ENCODE data around the gene MACO1.

The MACO1 gene

GRCh38 chr1:25527946-25528595 is 97.4 kb downstream of the MACO1 start:
- H3K27me3 ChIP-seq (ENCODE audit: control insufficient read depth, insufficient read depth, low read length), result no peaks in the 10 kb centered on the region
- H3K4me3 ChIP-seq (ENCODE audit: low read depth, low read length), result no peak overlapping the region
- no peaks in the 10 kb centered on the region for H3K4me1 ChIP-seq (ENCODE audit: control insufficient read depth, insufficient read depth, low read length)
- H3K27ac ChIP-seq (ENCODE audit: low read depth, low read length), result no peak overlapping the region
- H3K9me3 ChIP-seq (ENCODE audit: control insufficient read depth, insufficient read depth, low read length), result no peaks in the 10 kb centered on the region
- H3K36me3 ChIP-seq (ENCODE audit: control insufficient read depth, insufficient read depth, low read length), result no peaks in the 10 kb centered on the region
- no peak overlapping the region for H3K9ac ChIP-seq (ENCODE audit: low read depth, low read length)

- no peaks in the 10 kb centered on the region for H3K9me3 ChIP-seq (ENCODE audit: control insufficient read depth, insufficient read depth, low read length)
- no peaks in the 10 kb centered on the region for H3K27me3 ChIP-seq (ENCODE audit: control insufficient read depth, insufficient read depth, low read length)
- H3K4me3 ChIP-seq (ENCODE audit: low read depth, low read length), result no peak overlapping the region
- no peak overlapping the region for H3K27ac ChIP-seq (ENCODE audit: low read depth, low read length)
- no peak overlapping the region for H3K9ac ChIP-seq (ENCODE audit: low read depth, low read length)
- H3K36me3 ChIP-seq (ENCODE audit: control insufficient read depth, insufficient read depth, low read length), result no peaks in the 10 kb centered on the region
- no peaks in the 10 kb centered on the region for H3K4me1 ChIP-seq (ENCODE audit: control insufficient read depth, insufficient read depth, low read length)
These were observed 98.3 kb downstream of the MACO1 start for GRCh38 chr1:25528881-25529517.

- H3K27ac ChIP-seq (ENCODE audit: low read depth, low read length), result no peak overlapping the region
- no peaks in the 10 kb centered on the region for H3K36me3 ChIP-seq (ENCODE audit: control insufficient read depth, insufficient read depth, low read length)
- H3K4me1 ChIP-seq (ENCODE audit: control insufficient read depth, insufficient read depth, low read length), result no peaks in the 10 kb centered on the region
- H3K27me3 ChIP-seq (ENCODE audit: control insufficient read depth, insufficient read depth, low read length), result no peaks in the 10 kb centered on the region
- no peak overlapping the region for H3K9ac ChIP-seq (ENCODE audit: low read depth, low read length)
- no peak overlapping the region for H3K4me3 ChIP-seq (ENCODE audit: low read depth, low read length)
- H3K9me3 ChIP-seq (ENCODE audit: control insufficient read depth, insufficient read depth, low read length), result no peaks in the 10 kb centered on the region
These were observed 99.0 kb downstream of the MACO1 start for GRCh38 chr1:25529518-25530185.

- no peaks in the 10 kb centered on the region for H3K36me3 ChIP-seq (ENCODE audit: control insufficient read depth, insufficient read depth, low read length)
- H3K9me3 ChIP-seq (ENCODE audit: control insufficient read depth, insufficient read depth, low read length), result no peaks in the 10 kb centered on the region
- no peak overlapping the region for H3K9ac ChIP-seq (ENCODE audit: low read depth, low read length)
- H3K4me3 ChIP-seq (ENCODE audit: low read depth, low read length), result no peak overlapping the region
- no peak overlapping the region for H3K27ac ChIP-seq (ENCODE audit: low read depth, low read length)
- H3K27me3 ChIP-seq (ENCODE audit: control insufficient read depth, insufficient read depth, low read length), result no peaks in the 10 kb centered on the region
- no peaks in the 10 kb centered on the region for H3K4me1 ChIP-seq (ENCODE audit: control insufficient read depth, insufficient read depth, low read length)
These were observed 99.7 kb downstream of the MACO1 start for GRCh38 chr1:25530186-25531081.

DNA sequence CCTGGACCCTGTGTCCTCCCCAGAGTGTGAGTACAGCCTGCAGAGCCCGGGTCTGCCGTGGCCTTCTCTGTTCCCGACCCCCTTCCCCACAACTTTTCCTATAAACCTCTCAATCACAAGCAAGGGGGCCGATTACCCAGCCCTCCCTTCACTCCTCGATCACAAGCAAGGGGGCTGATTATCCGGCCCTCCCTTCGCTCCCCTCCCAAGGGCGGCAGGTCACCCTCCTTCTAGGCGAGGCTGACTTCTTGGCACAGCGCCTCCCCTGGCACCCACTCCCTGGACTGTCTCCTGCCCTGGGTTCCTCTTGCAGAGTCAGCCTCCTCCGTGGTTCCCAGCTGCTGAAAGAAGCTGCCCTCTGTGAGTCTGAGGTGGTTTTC is 100.4 kb downstream of the MACO1 start:
- no peaks in the 10 kb centered on the region for H3K9me3 ChIP-seq (ENCODE audit: control insufficient read depth, insufficient read depth, low read length)
- H3K4me1 ChIP-seq (ENCODE audit: control insufficient read depth, insufficient read depth, low read length), result no peaks in the 10 kb centered on the region
- H3K36me3 ChIP-seq (ENCODE audit: control insufficient read depth, insufficient read depth, low read length), result no peaks in the 10 kb centered on the region
- no peak overlapping the region for H3K9ac ChIP-seq (ENCODE audit: low read depth, low read length)
- H3K27me3 ChIP-seq (ENCODE audit: control insufficient read depth, insufficient read depth, low read length), result no peaks in the 10 kb centered on the region
- H3K27ac ChIP-seq (ENCODE audit: low read depth, low read length), result no peak overlapping the region
- H3K4me3 ChIP-seq (ENCODE audit: low read depth, low read length), result no peak overlapping the region

DNA sequence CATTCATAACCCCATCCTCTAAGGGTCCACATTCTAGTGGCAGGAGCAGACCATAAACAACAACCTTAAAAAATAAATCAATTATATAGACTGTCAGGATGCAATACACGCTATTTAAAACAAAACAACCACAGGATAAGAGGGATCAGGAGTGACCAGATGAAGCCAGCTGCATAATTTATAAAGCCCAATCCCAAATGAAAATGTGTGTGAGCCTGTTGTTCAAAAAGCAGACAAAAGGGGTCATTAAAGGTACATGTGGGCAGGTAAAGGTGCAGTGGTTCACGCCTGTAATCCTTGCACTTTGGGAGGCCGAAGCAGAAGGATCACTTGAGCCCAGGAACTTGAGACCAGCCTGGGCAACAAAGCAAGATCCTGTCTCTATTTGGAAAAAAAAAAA is 102.3 kb downstream of the MACO1 start:
- Histone ChIP-seq H3K27me3 (ENCODE audit: control insufficient read depth, insufficient read depth, low read length) (no peaks in the 10 kb centered on the region), H3K27ac (ENCODE audit: low read depth, low read length) (no peak overlapping the region), H3K36me3 (ENCODE audit: control insufficient read depth, insufficient read depth, low read length) (no peaks in the 10 kb centered on the region), H3K4me3 (ENCODE audit: low read depth, low read length) (no peak overlapping the region), H3K4me1 (ENCODE audit: control insufficient read depth, insufficient read depth, low read length) (peaks cover 7% of the 10 kb centered on the region; the same call in 1 of the 2 replicates), H3K9ac (ENCODE audit: low read depth, low read length) (no peak overlapping the region), H3K9me3 (ENCODE audit: control insufficient read depth, insufficient read depth, low read length) (no peaks in the 10 kb centered on the region)

DNA sequence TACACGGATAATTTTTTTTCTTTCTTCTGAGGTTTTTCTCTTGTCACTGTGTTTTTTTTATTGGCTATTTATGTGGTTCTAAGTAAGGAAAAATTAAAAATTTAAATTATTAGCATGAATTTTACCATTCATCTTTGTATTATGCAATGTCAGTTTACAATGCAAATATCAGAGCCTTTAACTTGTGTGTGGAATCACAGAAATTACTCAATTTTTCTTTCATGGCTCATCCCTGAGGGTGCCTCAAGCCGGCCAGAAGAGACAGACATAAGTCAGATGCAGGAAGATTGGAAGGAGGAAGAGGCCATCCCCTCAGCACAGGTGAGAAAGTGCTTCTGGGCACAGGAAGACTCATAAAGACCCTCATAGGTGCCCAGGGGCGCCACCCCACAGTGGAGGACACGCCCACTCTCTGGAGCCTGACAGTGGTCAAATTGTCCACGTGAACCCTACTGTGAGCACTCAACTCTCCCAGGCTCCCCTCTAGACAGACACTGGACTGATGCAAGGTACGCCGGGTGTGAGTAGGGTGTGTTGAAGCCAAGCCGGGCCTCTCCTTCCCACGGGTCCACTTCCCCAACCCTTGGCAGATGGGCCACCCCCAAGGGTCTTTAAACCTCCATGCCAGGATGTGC is 103.2 kb downstream of the MACO1 start:
- Histone ChIP-seq H3K9me3 (ENCODE audit: control insufficient read depth, insufficient read depth, low read length) (no peaks in the 10 kb centered on the region), H3K9ac (ENCODE audit: low read depth, low read length) (no peak overlapping the region), H3K4me1 (ENCODE audit: control insufficient read depth, insufficient read depth, low read length) (peaks cover 7% of the 10 kb centered on the region; the same call in 1 of the 2 replicates)

GRCh38 chr1:25534410-25534788 is 103.7 kb downstream of the MACO1 start:
- H3K9ac ChIP-seq (ENCODE audit: low read depth, low read length), result no peak overlapping the region
- H3K9me3 ChIP-seq (ENCODE audit: control insufficient read depth, insufficient read depth, low read length), result no peaks in the 10 kb centered on the region
- no peaks in the 10 kb centered on the region for H3K36me3 ChIP-seq (ENCODE audit: control insufficient read depth, insufficient read depth, low read length)
- H3K4me1 ChIP-seq (ENCODE audit: control insufficient read depth, insufficient read depth, low read length), result peaks cover 7% of the 10 kb centered on the region; the same call in 1 of the 2 replicates
- H3K27ac ChIP-seq (ENCODE audit: low read depth, low read length), result no peak overlapping the region
- H3K27me3 ChIP-seq (ENCODE audit: control insufficient read depth, insufficient read depth, low read length), result no peaks in the 10 kb centered on the region
- H3K4me3 ChIP-seq (ENCODE audit: low read depth, low read length), result no peak overlapping the region

More for the DNA sequence above, 103.2 kb downstream of the MACO1 start:
- H3K36me3 ChIP-seq (ENCODE audit: control insufficient read depth, insufficient read depth, low read length), result no peaks in the 10 kb centered on the region
- H3K27ac ChIP-seq (ENCODE audit: low read depth, low read length), result no peak overlapping the region
- no peaks in the 10 kb centered on the region for H3K27me3 ChIP-seq (ENCODE audit: control insufficient read depth, insufficient read depth, low read length)
- H3K4me3 ChIP-seq (ENCODE audit: low read depth, low read length), result no peak overlapping the region

DNA sequence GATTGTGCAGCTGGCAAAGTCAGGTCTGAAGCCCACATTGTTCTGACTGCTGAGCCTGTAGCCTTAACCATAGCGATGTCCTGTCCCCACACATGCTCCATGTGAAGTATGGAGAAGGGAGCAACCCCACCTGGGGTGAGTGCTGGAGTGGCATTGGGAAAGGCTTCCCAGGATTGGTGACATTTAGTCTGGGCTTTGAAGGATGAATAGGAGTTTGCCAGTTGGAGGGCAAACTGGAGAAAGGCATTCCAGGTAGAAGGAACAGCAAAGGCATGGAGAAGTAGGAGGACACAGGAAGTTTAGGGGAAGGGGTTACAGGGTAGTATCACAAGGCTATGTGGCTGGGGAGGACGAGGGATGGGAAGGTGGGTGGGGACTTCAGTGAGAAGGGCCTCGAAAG is 105.4 kb downstream of the MACO1 start:
- Histone ChIP-seq H3K9me3 (ENCODE audit: control insufficient read depth, insufficient read depth, low read length) (no peaks in the 10 kb centered on the region), H3K4me3 (ENCODE audit: low read depth, low read length) (no peak overlapping the region), H3K4me1 (ENCODE audit: control insufficient read depth, insufficient read depth, low read length) (peaks cover 7% of the 10 kb centered on the region; the same call in 1 of the 2 replicates), H3K27ac (ENCODE audit: low read depth, low read length) (no peak overlapping the region), H3K36me3 (ENCODE audit: control insufficient read depth, insufficient read depth, low read length) (no peaks in the 10 kb centered on the region), H3K27me3 (ENCODE audit: control insufficient read depth, insufficient read depth, low read length) (no peaks in the 10 kb centered on the region), H3K9ac (ENCODE audit: low read depth, low read length) (no peak overlapping the region)

GRCh38 chr1:25537153-25537831 is 106.6 kb downstream of the MACO1 start:
- Histone ChIP-seq H3K9me3 (ENCODE audit: control insufficient read depth, insufficient read depth, low read length) (no peaks in the 10 kb centered on the region), H3K4me3 (ENCODE audit: low read depth, low read length) (no peak overlapping the region), H3K36me3 (ENCODE audit: control insufficient read depth, insufficient read depth, low read length) (no peaks in the 10 kb centered on the region), H3K4me1 (ENCODE audit: control insufficient read depth, insufficient read depth, low read length) (peaks cover 7% of the 10 kb centered on the region; the same call in 1 of the 2 replicates), H3K27me3 (ENCODE audit: control insufficient read depth, insufficient read depth, low read length) (no peaks in the 10 kb centered on the region), H3K9ac (ENCODE audit: low read depth, low read length) (no peak overlapping the region), H3K27ac (ENCODE audit: low read depth, low read length) (no peak overlapping the region)

Measured in HUES48 (cell line).